K562 (cell line): Measurements from ENCODE around the gene DISC1.

Experiments
- FIP1L1 ChIP-seq: fragments of 200-400 bp; formaldehyde crosslinking; IDR thresholded peaks from 2 replicates; pipeline ENCODE4 v1.6.1; 2018; ENCODE audit warnings: mild to moderate bottlenecking, low read depth, low read length; ENCODE audit not compliant: poor library complexity, severe bottlenecking
- MEF2D ChIP-seq: conservative IDR thresholded peaks from 2 replicates; pipeline ENCODE4 v1.6.1; 2016; ENCODE audit warnings: low read depth, missing genetic modification characterization, missing compliant biosample characterization

DNA sequence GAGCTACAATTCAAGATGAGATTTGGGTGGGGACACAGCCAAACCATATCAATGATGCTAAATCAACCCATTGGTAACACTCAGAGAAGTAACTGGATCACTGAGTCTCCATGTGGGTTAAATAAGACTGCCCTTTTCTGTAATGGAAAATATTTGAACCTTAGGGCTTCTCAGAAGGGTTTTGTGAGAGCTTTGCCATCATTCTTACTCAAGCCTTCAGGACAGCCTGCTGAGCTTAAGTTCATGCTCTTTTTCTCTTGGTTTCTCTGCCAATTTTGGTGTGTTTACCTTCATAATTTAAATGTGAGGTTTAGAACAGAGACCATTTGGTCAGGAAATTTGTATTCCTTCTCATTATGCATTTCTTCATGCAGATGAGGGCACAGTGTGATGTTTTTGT lies 74.7 kb downstream of the DISC1 start:
- no peak for TF ChIP-seq FIP1L1
- no peak for TF ChIP-seq MEF2D
